CD4-positive, alpha-beta T cell (primary cell): Measurements from ENCODE around the gene ITGB6. TPM values are rescaled to one million over a fixed set of nuclear protein-coding genes. Genes with fewer than 3 reads are reported as not detected.

Experiments
- ATAC-seq: fragments of 200-7000 bp; cut with Tn5 transposase; one replicate; pipeline ENCODE4 v1.10.0; 2022; ENCODE audit warnings: mild to moderate bottlenecking; ENCODE audit not compliant: poor library complexity
- CTCF ChIA-PET: fragments of 350-600 bp; sonication (Branson Sonifier 250); formaldehyde crosslinking; loops from one replicate; lab custom pipeline; 2021; ENCODE audit warnings: antibody characterized with exemption, inconsistent platforms; lab: Charles Lee
- POLR2A ChIA-PET: fragments of 350-600 bp; sonication (Branson Sonifier 250); formaldehyde crosslinking; loops from one replicate; lab custom pipeline; 2021; ENCODE audit warnings: antibody characterized with exemption, inconsistent platforms; lab: Charles Lee
- DNase-seq, 14 experiments: peaks; one replicate each; pipeline ENCODE4 v3.0.0-alpha.2; 2013 to 2020; ENCODE audit warnings: mixed read lengths in 2 of 14
- H3K27ac ChIP-seq, 2 donors: one replicate each; pipeline versions ENCODE4 v1.5.1 to v1.7.0; 2013; ENCODE audit warnings: low read length in 2 of 2, low read depth in 1 of 2, mild to moderate bottlenecking in 1 of 2
- H3K27me3 ChIP-seq, 2 experiments: 1 replicate in 1 of 2; 2 replicates in 1 of 2; pipeline versions ENCODE4 v1.6.1 to v1.7.0; 2013; ENCODE audit warnings: low read length in 2 of 2, control low read depth in 1 of 2, mild to moderate bottlenecking in 1 of 2, moderate library complexity in 1 of 2; ENCODE audit not compliant: insufficient read depth in 2 of 2, control insufficient read depth in 1 of 2
- H3K36me3 ChIP-seq: one replicate; pipeline ENCODE4 v1.6.1; 2013; ENCODE audit warnings: low read length, control low read depth; ENCODE audit not compliant: insufficient read depth
- H3K4me1 ChIP-seq: one replicate; pipeline ENCODE4 v1.6.1; 2013; ENCODE audit warnings: low read length, control low read depth; ENCODE audit not compliant: insufficient read depth
- H3K4me3 ChIP-seq: one replicate; pipeline ENCODE4 v1.5.1; 2013; ENCODE audit warnings: mild to moderate bottlenecking, low read length, moderate library complexity
- H3K9me3 ChIP-seq, 2 experiments: 1 replicate in 1 of 2; 2 replicates in 1 of 2; pipeline versions ENCODE4 v1.6.1 to v1.7.0; 2013; ENCODE audit warnings: low read length in 2 of 2, mild to moderate bottlenecking in 2 of 2, control low read depth in 1 of 2, moderate library complexity in 1 of 2; ENCODE audit not compliant: control insufficient read depth in 1 of 2, insufficient read depth in 1 of 2
- H3K27ac Mint-ChIP-seq: one replicate; pipeline ENCODE4 v1.8.0; 2020; ENCODE audit warnings: mixed read lengths
- H3K27me3 Mint-ChIP-seq: one replicate; pipeline ENCODE4 v1.8.0; 2021; ENCODE audit warnings: mixed read lengths
- H3K36me3 Mint-ChIP-seq: one replicate; pipeline ENCODE4 v1.8.0; 2021; ENCODE audit warnings: low read depth, mixed read lengths
- H3K4me1 Mint-ChIP-seq: one replicate; pipeline ENCODE4 v1.8.0; 2021; ENCODE audit warnings: low read depth, mixed read lengths
- H3K4me3 Mint-ChIP-seq: one replicate; pipeline ENCODE4 v1.8.0; 2020; ENCODE audit warnings: mild to moderate bottlenecking, mixed read lengths
- H3K9me3 Mint-ChIP-seq: one replicate; pipeline ENCODE4 v1.8.0; 2020; ENCODE audit warnings: mixed read lengths
- intact Hi-C, 2 experiments: fragments of 100-400 bp; cut with DNase I in 1 of 2; cut with micrococcal nuclease in 1 of 2; formaldehyde crosslinking; loops; one replicate each; pipeline versions ENCODE4 v1.15.1 to v1.9.0; 2023 to 2025; cut with DNase I, micrococcal nuclease
- total RNA-seq, 174 experiments: library from RNA in 2 of 174; stranded (reverse) in 2 of 174; gene quantifications; one replicate each; pipeline ENCODE4 v1.2.3 and lab custom pipeline; 2021 to 2026
- TF ChIP-seq, protein P1 (sequence below): fragments of 200-600 bp; IDR thresholded peaks from one replicate; pipeline ENCODE4 v1.8.0; 2022; ENCODE audit warnings: antibody characterized with exemption, mild to moderate bottlenecking

ITGB6 gene
- total RNA-seq, 2 experiments from 2014 or later: not detected

DNA sequence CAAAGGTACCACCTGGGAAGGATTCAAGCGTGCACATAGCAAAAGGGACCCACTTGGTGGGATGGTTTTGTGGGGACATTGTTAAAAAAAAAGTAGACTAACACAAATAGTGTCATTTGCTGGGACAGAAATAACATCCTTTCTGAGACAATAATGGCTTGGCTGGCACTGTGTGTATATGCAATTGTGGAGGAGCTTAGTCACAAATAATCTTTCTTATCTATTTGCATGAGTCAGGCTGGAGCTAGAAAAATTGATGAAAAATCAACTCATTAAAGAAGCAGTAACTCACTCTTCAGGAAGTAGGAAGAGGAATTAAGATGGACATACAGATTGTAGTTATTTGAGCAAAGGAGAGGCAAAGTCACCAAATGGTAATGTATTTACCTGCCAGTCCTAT lies 29.5 kb upstream of the ITGB6 start:
- H3K27me3 Mint-ChIP-seq: no peaks in the 10 kb centered on the region
- Histone ChIP-seq H3K9me3 (no peaks in the 10 kb centered on the region), H3K36me3 (no peaks in the 10 kb centered on the region), H3K27me3 (no peaks in the 10 kb centered on the region), H3K27ac (no peak overlapping the region), H3K4me3 (no peak overlapping the region), H3K4me1 (no peaks in the 10 kb centered on the region)
- H3K4me3 Mint-ChIP-seq: no peak overlapping the region
- no peak overlapping the region for H3K27ac Mint-ChIP-seq
- CTCF ChIA-PET: no interaction called here
- intact Hi-C loops: no loop called here
- H3K4me1 Mint-ChIP-seq: peaks cover 7% of the 10 kb centered on the region
- ATAC-seq (no peak), DNase-seq (no peak)
- TF ChIP-seq, protein P1, sequence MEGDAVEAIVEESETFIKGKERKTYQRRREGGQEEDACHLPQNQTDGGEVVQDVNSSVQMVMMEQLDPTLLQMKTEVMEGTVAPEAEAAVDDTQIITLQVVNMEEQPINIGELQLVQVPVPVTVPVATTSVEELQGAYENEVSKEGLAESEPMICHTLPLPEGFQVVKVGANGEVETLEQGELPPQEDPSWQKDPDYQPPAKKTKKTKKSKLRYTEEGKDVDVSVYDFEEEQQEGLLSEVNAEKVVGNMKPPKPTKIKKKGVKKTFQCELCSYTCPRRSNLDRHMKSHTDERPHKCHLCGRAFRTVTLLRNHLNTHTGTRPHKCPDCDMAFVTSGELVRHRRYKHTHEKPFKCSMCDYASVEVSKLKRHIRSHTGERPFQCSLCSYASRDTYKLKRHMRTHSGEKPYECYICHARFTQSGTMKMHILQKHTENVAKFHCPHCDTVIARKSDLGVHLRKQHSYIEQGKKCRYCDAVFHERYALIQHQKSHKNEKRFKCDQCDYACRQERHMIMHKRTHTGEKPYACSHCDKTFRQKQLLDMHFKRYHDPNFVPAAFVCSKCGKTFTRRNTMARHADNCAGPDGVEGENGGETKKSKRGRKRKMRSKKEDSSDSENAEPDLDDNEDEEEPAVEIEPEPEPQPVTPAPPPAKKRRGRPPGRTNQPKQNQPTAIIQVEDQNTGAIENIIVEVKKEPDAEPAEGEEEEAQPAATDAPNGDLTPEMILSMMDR: no peak
- POLR2A ChIA-PET: no interaction called here
- no peaks in the 10 kb centered on the region for H3K36me3 Mint-ChIP-seq
- H3K9me3 Mint-ChIP-seq: no peaks in the 10 kb centered on the region

GRCh38 chr2:160228141-160228917 lies 28.3 kb upstream of the ITGB6 start:
- Histone ChIP-seq H3K9me3 (no peaks in the 10 kb centered on the region), H3K27me3 (no peaks in the 10 kb centered on the region), H3K36me3 (no peaks in the 10 kb centered on the region), H3K27ac (no peak overlapping the region), H3K4me3 (no peak overlapping the region), H3K4me1 (peaks cover 4% of the 10 kb centered on the region)
- intact Hi-C loops: no loop called here
- Mint-ChIP-seq H3K9me3 (no peaks in the 10 kb centered on the region), H3K4me1 (peaks cover 16% of the 10 kb centered on the region), H3K27ac (no peak overlapping the region), H3K4me3 (no peak overlapping the region), H3K36me3 (no peaks in the 10 kb centered on the region), H3K27me3 (no peaks in the 10 kb centered on the region)
- CTCF ChIA-PET: no interaction called here
- DNase-seq (no peak), ATAC-seq (no peak)
- TF ChIP-seq, protein P1: no peak
- POLR2A ChIA-PET: no interaction called here

GRCh38 chr2:160227293-160227915 lies 27.3 kb upstream of the ITGB6 start:
- no peaks in the 10 kb centered on the region for H3K27me3 ChIP-seq
- no peak for DNase-seq
- H3K4me3 Mint-ChIP-seq: no peak overlapping the region

More at GRCh38 chr2:160227293-160227915, 27.3 kb upstream of the ITGB6 start:
- H3K36me3 Mint-ChIP-seq: no peaks in the 10 kb centered on the region
- H3K9me3 Mint-ChIP-seq: no peaks in the 10 kb centered on the region
- Histone ChIP-seq H3K4me1 (peaks cover 4% of the 10 kb centered on the region), H3K9me3 (no peaks in the 10 kb centered on the region), H3K4me3 (no peak overlapping the region), H3K36me3 (no peaks in the 10 kb centered on the region), H3K27ac (no peak overlapping the region)
- CTCF ChIA-PET: no interaction called here
- no peaks in the 10 kb centered on the region for H3K27me3 Mint-ChIP-seq
- POLR2A ChIA-PET: no interaction called here
- intact Hi-C loops: no loop called here
- H3K27ac Mint-ChIP-seq: no peak overlapping the region
- TF ChIP-seq, protein P1: no peak
- peaks cover 16% of the 10 kb centered on the region for H3K4me1 Mint-ChIP-seq
- no peak for ATAC-seq
